ENCODE data around the gene TLE2.
"Not testable (repeated sequence)": the region's sequence is repeated elsewhere in the genome, so short reads cannot be mapped to it uniquely, and the experiment has no call there.

Gene TLE2

DNA sequence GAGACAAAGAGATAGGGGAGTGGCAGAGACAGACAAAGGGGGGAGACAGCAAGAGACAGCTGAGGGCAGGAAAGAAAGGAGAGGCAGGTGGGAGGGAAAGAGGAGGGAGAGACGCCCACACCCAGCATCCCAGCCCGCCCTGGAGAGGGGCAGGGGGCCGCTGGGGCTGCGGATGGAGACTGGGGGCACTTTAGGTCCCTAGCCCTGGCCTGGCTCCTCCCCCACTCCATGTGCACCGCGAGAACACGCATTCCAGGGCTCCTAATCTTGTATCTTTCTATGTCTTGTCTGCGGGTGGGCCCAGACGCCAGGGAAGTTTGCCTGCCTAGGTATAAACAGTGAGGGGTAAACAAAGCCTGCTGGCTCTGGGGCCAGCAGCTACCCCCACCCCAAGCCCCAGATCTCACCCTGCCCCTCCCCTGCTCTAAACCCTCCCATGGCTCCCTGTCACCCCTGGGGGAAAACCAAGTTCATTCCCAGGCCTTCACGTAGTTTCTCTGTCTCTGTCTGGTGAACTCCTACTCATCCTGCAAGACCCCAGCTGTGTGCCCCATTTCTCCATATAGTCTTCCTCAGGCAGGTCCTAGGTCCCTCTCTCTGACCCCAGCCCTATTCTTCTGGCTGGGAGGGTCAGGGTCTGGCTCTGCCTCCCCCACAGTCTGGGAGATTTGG is 27.5 kb upstream of the TLE2 start:
- in situ Hi-C loops (cut with MboI; ENCODE audit: low sequenced_read_pairs) = no loop called here

DNA sequence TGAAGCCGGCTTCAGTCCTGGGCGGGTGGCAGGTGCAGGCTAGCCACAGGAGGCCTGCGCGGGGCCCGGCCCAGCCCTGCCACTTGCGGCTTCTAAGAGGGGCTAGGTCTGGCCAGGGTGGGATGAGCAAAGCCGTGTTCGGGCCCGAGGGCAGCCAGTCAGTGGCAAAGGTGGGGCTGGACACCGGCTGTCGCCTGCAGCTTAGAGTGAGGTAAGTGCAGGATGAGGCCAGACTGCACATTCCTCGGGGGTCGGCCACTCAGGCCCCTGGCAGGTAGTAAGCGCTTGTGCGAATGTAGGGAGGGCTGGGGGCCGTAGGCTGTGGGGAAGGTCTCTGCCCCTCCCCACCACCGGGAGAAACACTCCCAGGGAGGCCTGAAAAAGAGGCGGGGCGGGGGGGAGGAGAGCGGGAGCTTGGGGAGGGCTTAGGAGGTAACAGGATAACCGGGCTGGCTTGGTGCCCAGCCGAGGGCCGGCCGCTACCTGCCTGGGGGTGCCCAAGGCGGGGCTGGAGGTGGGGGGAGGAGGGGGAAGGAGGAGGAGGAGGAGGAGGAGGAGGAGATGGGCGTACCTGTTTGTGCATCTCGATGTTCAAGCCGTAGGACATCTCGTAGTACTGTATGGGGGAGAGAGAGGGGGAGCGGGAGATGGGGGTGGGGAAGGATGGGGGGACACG is 26.8 kb upstream of the TLE2 start:
- in situ Hi-C loops (cut with MboI; ENCODE audit: low sequenced_read_pairs) = no loop called here

GRCh38 chr19:3054972-3055740 is 26.1 kb upstream of the TLE2 start:
- in situ Hi-C loops (cut with MboI; ENCODE audit: low sequenced_read_pairs) = no loop called here

- in situ Hi-C loops (cut with MboI; ENCODE audit: low sequenced_read_pairs) = no loop called here
Measured at GRCh38 chr19:3054265-3054971, 25.3 kb upstream of the TLE2 start.

DNA sequence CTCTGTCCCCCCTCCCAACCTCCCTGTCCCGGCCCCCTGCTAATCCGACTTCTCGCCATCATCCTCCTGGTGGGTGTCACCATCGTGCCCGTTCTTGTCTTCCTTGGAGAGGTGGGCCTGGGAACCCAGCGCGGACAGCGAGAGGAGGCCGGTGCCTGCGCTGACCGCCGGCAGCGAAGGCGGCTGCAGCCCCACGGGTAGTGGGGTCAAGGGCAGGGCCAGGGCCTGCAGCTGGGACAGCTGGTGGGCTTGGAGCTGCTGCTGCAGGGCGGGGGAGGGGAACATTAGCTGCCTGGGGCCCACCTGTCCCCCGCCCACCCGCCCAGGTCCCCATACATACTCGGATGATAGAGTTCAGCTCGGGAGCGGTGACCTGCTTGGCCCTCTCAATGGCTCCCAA is 24.7 kb upstream of the TLE2 start:
- in situ Hi-C loops (cut with MboI; ENCODE audit: low sequenced_read_pairs) = no loop called here

- in situ Hi-C loops (cut with MboI; ENCODE audit: low sequenced_read_pairs) = no loop called here
Measured at GRCh38 chr19:3053218-3053621, 24.1 kb upstream of the TLE2 start.

- in situ Hi-C loops (cut with MboI; ENCODE audit: low sequenced_read_pairs) = not testable (repeated sequence)
Measured at GRCh38 chr19:3050016-3050415, 20.9 kb upstream of the TLE2 start.

DNA sequence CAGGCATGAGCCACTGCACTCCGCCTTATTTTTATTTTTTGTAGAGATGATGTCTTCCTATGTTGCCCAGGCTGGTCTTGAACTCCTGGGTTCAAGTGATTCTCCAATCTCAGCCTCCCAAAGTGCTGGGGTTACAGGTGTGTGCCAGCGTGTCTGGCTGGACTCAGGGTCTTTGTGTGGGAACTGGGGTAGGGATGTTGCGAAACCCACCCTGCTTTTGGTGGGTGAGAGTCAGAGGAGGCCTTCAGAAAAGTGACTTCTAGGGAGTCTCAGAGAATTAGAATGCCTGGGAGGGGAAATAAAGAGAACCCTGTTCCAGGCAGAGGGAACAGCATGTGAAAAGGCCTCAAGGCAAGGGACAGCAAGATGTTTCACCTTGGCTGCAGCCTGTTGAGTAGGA is 20.0 kb upstream of the TLE2 start:
- in situ Hi-C loops (cut with MboI; ENCODE audit: low sequenced_read_pairs) = no loop called here

- in situ Hi-C loops (cut with MboI; ENCODE audit: low sequenced_read_pairs) = no loop called here
Measured at GRCh38 chr19:3048190-3048533, 19.1 kb upstream of the TLE2 start.

DNA sequence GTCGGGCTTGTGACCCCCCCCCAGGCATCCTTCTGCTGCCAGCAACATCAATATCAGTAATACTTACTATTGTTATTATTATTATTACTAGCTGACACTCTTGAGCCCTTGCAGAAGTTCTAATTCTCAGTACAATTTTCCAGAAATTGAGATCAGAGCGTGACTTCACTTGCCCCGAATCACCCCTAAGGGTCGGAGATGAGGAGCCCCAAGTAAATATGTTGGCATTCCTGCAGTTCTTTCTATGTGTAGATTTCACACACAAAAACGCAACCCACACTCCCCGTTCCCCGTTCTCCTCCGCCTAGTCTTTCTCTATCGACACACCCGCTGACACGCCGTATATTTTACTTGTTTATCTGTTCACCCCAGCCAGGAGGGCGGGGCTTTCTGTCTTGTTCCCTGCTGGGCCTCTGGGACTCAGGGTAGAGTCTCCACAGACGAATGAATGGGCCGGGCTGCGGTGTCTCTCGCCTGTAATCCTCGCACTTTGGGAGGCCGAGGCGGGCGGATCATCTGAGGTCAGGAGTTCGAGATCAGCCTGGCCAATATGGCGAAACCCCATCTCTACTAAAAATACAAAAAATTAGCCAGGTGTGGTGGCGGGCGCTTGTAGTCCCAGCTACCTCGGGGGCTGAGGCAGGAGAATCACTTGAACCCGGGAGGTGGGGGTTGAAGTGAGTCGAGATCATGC is 18.6 kb upstream of the TLE2 start:
- in situ Hi-C loops (cut with MboI; ENCODE audit: low sequenced_read_pairs) = no loop called here

DNA sequence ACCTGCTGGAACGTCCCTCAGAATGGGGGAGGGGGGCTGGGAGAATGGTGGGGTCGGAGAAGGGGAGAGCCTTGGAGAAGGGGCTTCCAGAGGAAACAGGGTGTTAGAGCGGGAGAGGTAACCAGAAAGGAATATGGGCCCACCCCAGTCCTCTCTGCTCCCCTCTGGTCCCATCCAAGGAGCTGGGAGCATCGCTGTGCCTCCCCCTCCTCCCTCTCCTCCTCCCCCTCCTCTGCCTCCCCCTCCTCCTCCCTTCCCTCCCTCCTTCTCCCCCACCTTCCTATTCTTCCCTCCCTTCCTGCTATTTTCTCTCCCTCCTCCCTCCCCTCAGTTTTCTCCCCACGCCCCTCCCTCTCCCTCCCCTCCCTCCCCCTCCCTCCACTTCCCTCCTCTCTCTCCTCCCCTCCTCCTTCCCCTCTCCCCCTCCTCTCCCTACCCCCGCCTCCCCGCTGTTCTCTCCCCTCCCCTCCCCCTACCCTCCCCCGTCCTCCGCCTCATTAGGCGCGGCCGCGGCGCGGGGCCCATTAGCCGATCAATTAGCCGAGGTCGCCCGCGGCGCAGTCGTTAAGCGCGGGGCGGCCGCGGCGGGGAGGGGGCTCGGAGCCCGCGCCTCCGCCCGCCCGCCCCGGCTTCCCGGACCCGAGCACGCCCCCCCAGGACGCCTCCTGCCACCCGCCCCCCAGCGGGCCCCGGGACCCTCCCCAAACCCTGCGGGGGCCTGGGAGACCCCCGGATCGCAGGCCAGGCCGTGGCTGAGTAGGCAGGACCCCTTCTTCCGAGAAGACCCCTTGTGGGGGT is 17.8 kb upstream of the TLE2 start:
- in situ Hi-C loops (cut with MboI; ENCODE audit: low sequenced_read_pairs) = no loop called here

- in situ Hi-C loops (cut with MboI; ENCODE audit: low sequenced_read_pairs) = no loop called here
Measured at GRCh38 chr19:3045885-3046697, 17.0 kb upstream of the TLE2 start.

DNA sequence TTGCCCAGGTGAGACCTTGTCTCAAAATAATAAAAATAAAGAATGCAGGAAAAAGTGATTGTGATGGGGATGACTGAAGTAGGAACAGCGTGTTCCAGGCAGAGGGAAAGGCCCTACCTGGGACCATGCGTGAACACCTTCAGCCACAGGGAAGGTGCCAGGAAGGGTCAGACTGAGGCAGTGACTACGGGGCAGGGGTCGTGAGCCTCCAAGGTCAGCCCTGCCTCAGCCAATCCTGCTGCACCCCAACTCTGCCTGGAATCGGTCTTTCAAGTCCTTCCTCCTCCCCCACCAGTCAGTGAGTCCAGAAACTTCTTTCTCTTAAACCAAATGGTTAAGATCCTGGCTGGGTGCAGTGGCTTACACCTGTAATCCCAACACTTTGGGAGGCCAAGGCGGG is 16.1 kb upstream of the TLE2 start:
- in situ Hi-C loops (cut with MboI; ENCODE audit: low sequenced_read_pairs) = no loop called here

DNA sequence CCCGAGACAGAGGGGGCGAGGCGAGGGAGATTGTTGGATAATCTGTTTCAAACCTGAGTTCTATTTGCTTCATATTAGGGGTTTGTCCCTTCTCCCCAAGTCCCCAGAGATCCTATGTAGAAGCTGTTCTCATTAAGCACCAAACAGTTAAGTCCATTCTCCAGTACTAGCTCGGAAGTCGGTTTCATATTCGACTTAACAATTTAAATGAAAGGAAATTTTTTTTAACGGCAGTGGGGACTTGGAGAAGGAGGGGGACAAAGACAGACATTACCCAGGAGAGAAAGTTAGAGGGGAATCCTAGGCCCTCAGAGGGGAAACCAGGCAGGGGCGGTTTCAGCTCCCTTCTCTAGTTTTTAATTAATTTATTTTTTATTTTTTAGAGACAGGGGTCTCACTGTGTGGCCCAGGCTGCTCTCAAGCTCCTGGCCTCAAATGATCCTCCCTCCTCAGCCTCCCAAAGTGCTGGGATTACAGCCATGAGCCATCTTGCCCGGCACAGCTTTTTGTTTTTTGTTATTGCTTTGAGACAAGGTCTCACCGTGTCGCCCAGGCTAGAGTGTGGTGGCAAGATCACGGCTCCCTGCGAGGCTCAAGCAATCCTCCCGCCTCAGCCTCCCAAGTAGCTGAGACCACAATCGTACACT is 13.7 kb upstream of the TLE2 start:
- in situ Hi-C loops (cut with MboI; ENCODE audit: low sequenced_read_pairs) = no loop called here

DNA sequence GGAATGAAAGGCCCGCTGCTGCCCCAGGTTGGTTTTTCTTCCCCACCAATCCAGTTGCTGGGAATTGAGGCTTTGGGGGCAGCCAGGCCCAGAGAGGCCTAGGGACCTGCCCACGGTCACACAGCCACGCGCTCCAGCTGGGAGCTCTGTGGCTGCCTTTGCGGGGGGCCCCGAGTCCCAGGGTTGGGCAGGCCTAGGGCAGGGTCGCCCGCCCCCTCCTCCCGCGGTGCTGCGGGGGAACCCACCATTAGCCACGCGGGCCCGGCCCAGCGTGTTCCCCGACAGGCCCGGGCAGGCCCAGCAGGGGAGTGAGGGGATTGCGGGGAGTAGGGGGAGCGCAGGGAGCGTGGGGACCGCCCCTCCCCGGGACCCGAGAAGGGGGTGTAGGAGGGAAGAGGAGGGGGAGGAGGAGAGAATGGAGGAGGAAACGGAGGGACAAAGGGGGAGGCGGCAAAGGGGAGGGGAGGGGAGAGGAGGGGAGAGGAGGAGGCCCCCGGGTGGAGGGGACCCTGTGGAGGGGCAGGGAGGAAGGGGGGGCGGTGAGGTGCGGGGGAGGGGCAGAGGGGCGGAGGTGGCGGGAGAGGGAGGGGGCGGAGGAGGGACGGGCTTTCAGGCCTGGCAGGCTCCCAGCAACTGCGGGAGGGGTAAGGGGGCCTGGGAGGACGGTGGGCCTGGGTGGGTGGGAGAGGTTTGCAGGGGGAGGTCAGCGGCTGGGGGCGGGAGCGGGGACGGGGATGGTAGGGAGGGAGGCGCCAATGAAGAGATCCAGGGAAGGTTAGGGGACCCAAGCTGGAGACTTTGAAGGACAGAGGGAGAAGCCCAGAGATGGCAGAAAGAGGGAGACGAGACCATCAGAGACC is 12.9 kb upstream of the TLE2 start:
- in situ Hi-C loops (cut with MboI; ENCODE audit: low sequenced_read_pairs) = no loop called here

GRCh38 chr19:3041327-3041726 is 12.2 kb upstream of the TLE2 start:
- in situ Hi-C loops (cut with MboI; ENCODE audit: low sequenced_read_pairs) = no loop called here

GRCh38 chr19:3039641-3040077 is 10.6 kb upstream of the TLE2 start:
- in situ Hi-C loops (cut with MboI; ENCODE audit: low sequenced_read_pairs) = no loop called here

DNA sequence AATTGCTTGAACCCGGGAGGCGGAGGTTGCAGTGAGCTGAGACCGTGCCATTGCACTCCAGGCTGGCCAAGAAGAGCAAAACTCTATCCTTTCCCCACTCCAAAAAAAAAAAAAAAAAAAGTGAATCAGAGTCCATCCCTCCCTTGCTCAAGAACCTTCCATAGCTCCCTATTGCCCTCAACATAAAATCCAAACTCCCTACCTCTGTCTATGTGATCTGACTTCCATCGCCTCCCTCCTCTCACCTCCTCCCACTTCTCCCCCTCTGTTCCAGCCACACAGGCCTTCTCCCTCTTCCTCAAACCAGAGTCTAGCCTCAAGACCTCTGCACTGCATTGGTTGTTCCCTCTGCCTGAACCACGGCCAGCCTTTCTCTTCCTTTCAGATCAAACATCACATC is 10.0 kb upstream of the TLE2 start:
- in situ Hi-C loops (cut with MboI; ENCODE audit: low sequenced_read_pairs) = no loop called here

Measured in HL-60/S4 treated with phorbol 12-myristate 13-acetate at 8.2 ng/mL for 4 days and 3 days (cell line).